Stimulated activated CD4-positive, alpha-beta T cell treated with anti-CD3 and anti-CD28 coated beads, Interleukin-2, amount 100 ng/mL, for 24 hours (primary cell): ENCODE results near the gene C4A.
"Not testable (repeated sequence)": the region's sequence is repeated elsewhere in the genome, so short reads cannot be mapped to it uniquely, and the experiment has no call there.

Experiments used
- DNase-seq, 2 donors: peaks; one replicate each; pipeline ENCODE4 v3.0.0-alpha.2; 2020

Gene C4A

GRCh38 chr6:31961616-31962015, 20.2 kb upstream of the C4A start:
- no peak for DNase-seq

- no peak for DNase-seq
These were observed 17.9 kb upstream of the C4A start for GRCh38 chr6:31963921-31964320.

GRCh38 chr6:31965700-31966099, 16.2 kb upstream of the C4A start:
- DNase-seq: no peak

GRCh38 chr6:31966506-31966905, 15.4 kb upstream of the C4A start:
- no peak for DNase-seq

- no peak for DNase-seq
These were observed 14.6 kb upstream of the C4A start for GRCh38 chr6:31966997-31967925.

GRCh38 chr6:31967926-31968320, 13.9 kb upstream of the C4A start:
- DNase-seq: no peak

GRCh38 chr6:31968326-31968725, 13.5 kb upstream of the C4A start:
- DNase-seq: no peak

- DNase-seq: no peak
These were observed 12.8 kb upstream of the C4A start for GRCh38 chr6:31968791-31969711.

GRCh38 chr6:31969712-31970603, 11.9 kb upstream of the C4A start:
- no peak for DNase-seq

GRCh38 chr6:31970604-31971271, 11.1 kb upstream of the C4A start:
- DNase-seq: no peak

GRCh38 chr6:31971279-31971992, 10.4 kb upstream of the C4A start:
- DNase-seq: peak in 1 of 2 donors; percentile 27

- DNase-seq: peak; percentile 94 to 98
These were observed 9.7 kb upstream of the C4A start, which contains the start of gene DXO for GRCh38 chr6:31971993-31972708. Gene DXO (minus strand): TSS chr6:31972138. CDS start chr6:31971675, 463 bp downstream.

GRCh38 chr6:31972709-31973350, 9.0 kb upstream of the C4A start:
- DNase-seq: peak in 1 of 2 donors; percentile 19

GRCh38 chr6:31976065-31976464, 5.8 kb upstream of the C4A start:
- DNase-seq: not testable (repeated sequence)

- DNase-seq: no peak
These were observed 3.9 kb upstream of the C4A start for GRCh38 chr6:31977816-31978431.

GRCh38 chr6:31978831-31979230, 3.0 kb upstream of the C4A start:
- no peak for DNase-seq

- DNase-seq: no peak
These were observed 2.5 kb upstream of the C4A start for GRCh38 chr6:31979238-31979898.

GRCh38 chr6:31980195-31980876, 1.5 kb upstream of the C4A start:
- DNase-seq: not testable (repeated sequence)
